ENCODE data around the gene STAG1.

The STAG1 gene

GRCh38 chr3:136300444-136300843, 451.7 kb downstream of the STAG1 start:
- DNase-seq = no peak

DNA sequence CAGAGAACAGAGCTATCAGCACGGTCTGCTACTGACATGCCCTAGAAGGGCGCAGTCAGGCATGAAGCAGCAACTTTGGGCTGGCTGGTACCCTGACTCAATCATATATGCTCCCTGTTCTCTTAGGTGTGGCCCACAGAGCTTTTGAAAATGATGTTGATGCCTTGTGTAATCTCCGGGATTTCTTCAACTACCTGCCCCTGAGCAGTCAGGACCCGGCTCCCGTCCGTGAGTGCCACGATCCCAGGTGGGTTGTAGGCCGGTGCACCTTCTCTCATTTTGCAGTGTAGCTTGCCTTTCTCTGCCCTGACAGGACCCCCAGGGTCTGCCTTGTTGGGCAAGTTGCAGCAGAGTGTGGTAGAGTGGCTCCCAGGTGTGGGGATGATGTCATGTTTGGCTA, 454.4 kb downstream of the STAG1 start:
- no peak for DNase-seq

DNA sequence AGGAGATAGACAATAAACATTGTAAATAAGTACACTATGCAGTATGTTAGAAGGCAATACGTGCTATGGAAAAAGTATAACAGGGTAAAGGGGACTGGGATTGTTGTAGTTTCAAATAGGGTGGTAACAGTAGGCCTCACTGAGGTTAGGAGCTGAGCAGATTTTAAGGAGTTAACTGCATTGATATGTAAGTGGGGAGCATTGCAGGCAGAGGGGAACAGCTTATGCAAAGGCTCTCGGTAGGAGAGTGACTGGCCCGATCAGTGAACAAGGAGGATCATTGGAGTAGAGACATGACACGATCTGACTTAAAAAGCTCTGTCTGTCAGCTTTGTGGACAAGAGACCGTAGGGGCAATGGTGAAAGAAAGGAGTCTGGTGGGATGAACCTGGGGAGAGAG, 455.2 kb downstream of the STAG1 start:
- DNase-seq = no peak

GRCh38 chr3:136294176-136294575, 458.0 kb downstream of the STAG1 start:
- no peak for DNase-seq

GRCh38 chr3:136293279-136293678, 458.9 kb downstream of the STAG1 start:
- no peak for DNase-seq

DNA sequence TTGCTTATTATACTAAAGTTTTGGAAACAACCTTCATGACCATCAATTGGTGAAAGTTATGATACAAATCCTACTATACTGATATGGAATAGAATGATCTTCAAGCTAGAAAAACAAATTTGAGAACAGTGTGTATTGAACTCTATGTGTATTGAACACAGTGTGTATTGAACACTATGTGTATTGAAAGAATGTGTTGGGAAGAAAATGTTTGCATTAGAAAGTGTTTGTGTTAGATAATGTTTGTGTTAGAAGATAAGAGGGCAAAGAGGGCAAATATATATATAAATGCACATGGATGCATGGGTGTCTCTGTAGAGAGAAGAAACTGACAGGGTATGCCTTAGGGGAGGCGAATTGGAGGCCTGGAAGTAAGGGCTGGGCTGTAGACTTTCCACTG, 459.7 kb downstream of the STAG1 start:
- DNase-seq = no peak

DNA sequence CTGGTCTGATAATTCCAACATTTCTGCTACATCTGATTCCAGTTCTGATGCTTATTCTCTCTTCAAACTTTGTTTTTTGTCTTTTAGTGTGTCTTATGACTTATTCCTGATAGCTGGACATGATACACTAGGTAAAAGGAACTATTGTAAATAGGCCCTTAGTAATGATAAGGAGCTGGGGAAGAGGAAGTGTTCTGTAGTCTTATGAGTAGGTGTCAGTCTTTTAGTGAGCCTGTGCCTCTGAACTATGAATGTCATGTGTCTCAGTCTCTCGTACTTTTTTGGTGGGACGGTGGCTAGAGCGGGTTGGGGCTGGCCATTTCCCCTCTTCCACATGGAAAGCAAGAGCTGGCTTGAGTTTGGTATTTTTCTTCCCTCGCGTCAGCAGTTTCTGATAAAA, 460.9 kb downstream of the STAG1 start:
- no peak for DNase-seq

Measured in NCI-H226 (cell line).